Progenitor cell of endocrine pancreas (in vitro differentiated cells): ENCODE results near the gene PCBP3. TPM values are rescaled to one million over a fixed set of nuclear protein-coding genes. Genes with fewer than 3 reads are reported as not detected.

ENCODE experiments used
- DNase-seq: peaks from one replicate; pipeline ENCODE4 v3.0.0; 2021; ENCODE audit warnings: low spot score; ENCODE audit not compliant: unreplicated experiment
- H3K27ac Mint-ChIP-seq: 2 replicates; pipeline ENCODE4 v1.8.0; 2021; ENCODE audit warnings: mild to moderate bottlenecking, moderate library complexity, mixed read lengths
- H3K27me3 Mint-ChIP-seq: 2 replicates; pipeline ENCODE4 v1.8.0; 2021; ENCODE audit warnings: mixed read lengths
- H3K36me3 Mint-ChIP-seq: 2 replicates; pipeline ENCODE4 v1.8.0; 2022; ENCODE audit warnings: mixed read lengths; ENCODE audit not compliant: insufficient read depth
- H3K4me1 Mint-ChIP-seq: 2 replicates; pipeline ENCODE4 v1.8.0; 2021; ENCODE audit warnings: low read depth, mixed read lengths
- H3K4me3 Mint-ChIP-seq: 2 replicates; pipeline ENCODE4 v1.8.0; 2021; ENCODE audit warnings: low read depth, mild to moderate bottlenecking, moderate library complexity, mixed read lengths
- H3K9me3 Mint-ChIP-seq: 2 replicates; pipeline ENCODE4 v1.8.0; 2021; ENCODE audit warnings: low read depth, mixed read lengths
- total RNA-seq: library from RNA; stranded (reverse); gene quantifications from 2 replicates; pipeline ENCODE4 v1.2.1, GENCODE V29; 2021
- TF ChIP-seq, protein P1 (sequence below): fragments of 200-600 bp; sonication (generic); IDR thresholded peaks from one replicate; pipeline ENCODE4 v1.5.0; 2021; ENCODE audit warnings: antibody characterized with exemption, mild to moderate bottlenecking; ENCODE audit not compliant: unreplicated experiment

Gene PCBP3
- total RNA-seq, 1 donor from 2014 or later, result 3.7 TPM

DNA sequence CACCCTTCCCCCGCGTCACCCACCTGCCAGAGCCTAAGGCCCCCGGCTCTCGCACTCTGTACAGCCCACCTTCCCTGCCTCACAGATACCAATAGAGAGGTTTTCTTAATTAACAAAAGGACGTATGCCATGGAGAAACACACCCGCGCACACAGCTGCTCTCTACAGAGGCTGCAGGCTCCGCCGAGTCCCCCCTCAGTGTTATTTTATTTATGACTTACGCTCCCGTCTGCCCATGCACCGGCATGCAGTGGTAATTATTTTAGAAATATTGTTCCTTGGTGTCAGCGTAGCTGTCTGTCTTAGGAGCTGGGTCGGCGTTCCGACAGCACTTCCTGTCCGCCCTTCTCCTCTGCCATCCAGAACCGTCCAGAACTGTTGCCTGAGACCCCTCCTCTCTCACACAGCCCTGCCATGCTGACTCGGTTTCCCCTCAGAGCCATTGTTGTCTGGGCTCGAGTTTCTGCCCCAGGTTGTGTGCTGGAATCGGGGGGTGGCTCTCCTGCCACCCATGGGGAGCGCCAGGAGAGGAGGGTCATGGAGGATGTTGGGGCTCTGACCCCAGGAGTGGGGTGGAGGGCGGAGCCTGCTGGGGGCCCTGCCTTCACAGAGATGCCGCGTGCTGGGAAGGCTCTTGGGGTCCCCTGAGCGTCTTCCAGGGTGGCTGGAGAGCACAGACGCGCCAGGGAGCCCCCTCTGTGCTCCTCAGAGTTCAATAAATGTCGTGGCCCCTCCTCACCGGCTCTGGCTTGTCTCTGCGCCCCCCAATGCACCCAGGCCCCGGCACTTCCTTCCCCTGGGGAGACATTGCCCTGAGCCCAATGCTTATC lies 298.4 kb downstream of the PCBP3 start:
- no peak for DNase-seq
- peaks cover 6% of the 10 kb centered on the region for H3K27me3 Mint-ChIP-seq
- no peaks in the 10 kb centered on the region for H3K4me1 Mint-ChIP-seq
- no peak overlapping the region for H3K4me3 Mint-ChIP-seq
- no peak overlapping the region for H3K27ac Mint-ChIP-seq
- no peaks in the 10 kb centered on the region for H3K9me3 Mint-ChIP-seq
- TF ChIP-seq, protein P1, sequence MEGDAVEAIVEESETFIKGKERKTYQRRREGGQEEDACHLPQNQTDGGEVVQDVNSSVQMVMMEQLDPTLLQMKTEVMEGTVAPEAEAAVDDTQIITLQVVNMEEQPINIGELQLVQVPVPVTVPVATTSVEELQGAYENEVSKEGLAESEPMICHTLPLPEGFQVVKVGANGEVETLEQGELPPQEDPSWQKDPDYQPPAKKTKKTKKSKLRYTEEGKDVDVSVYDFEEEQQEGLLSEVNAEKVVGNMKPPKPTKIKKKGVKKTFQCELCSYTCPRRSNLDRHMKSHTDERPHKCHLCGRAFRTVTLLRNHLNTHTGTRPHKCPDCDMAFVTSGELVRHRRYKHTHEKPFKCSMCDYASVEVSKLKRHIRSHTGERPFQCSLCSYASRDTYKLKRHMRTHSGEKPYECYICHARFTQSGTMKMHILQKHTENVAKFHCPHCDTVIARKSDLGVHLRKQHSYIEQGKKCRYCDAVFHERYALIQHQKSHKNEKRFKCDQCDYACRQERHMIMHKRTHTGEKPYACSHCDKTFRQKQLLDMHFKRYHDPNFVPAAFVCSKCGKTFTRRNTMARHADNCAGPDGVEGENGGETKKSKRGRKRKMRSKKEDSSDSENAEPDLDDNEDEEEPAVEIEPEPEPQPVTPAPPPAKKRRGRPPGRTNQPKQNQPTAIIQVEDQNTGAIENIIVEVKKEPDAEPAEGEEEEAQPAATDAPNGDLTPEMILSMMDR, result no peak
- no peaks in the 10 kb centered on the region for H3K36me3 Mint-ChIP-seq

DNA sequence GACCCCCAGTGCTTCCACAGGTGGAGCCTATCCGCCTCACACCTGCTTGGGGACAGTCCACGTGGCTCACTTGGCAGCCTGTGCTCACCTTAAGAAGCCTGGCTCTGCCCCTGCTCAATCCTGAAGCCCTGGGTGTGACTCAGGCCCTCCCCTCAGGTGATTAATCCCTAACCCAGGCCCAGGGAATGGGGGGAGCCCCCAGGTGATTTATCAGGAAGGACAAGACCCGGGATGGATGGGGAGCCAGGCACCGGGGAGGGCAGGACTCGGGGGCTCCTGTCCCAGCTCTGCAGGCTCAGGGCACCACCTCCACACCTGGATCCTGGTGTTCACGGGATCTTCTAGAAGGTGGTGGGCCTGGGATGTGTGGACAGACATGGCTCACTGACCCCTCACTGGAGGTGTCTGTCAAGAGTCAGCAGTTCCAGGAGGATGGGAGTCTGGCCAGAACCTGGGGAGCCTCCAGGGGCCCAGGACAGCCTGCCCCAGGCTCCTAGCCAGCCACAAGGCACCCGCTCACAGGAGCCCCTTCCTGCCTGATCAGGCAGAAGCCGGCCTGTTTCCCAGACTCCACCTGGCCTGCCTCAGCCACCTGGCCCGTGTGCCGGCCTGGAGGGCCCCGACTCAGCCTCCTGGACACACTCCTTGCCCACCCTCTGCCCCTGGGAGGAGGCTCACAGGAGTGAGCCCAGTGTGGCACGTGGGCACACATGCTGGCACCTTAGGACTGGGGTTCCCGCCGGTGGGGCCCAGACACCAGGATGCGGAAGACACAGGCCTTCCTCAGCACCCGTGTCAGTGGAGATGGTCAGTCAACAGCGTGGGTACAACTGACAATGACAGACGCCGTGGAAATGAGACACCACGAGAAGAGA lies 299.5 kb downstream of the PCBP3 start:
- no peaks in the 10 kb centered on the region for H3K9me3 Mint-ChIP-seq
- no peak overlapping the region for H3K4me3 Mint-ChIP-seq
- DNase-seq, result no peak
- no peaks in the 10 kb centered on the region for H3K36me3 Mint-ChIP-seq
- H3K27ac Mint-ChIP-seq, result no peak overlapping the region
- H3K27me3 Mint-ChIP-seq, result no peaks in the 10 kb centered on the region
- H3K4me1 Mint-ChIP-seq, result no peaks in the 10 kb centered on the region
- TF ChIP-seq, protein P1, result no peak

- no peak for DNase-seq
- no peak overlapping the region for H3K27ac Mint-ChIP-seq
- no peaks in the 10 kb centered on the region for H3K36me3 Mint-ChIP-seq
- no peak overlapping the region for H3K4me3 Mint-ChIP-seq
- H3K27me3 Mint-ChIP-seq, result peaks cover 6% of the 10 kb centered on the region
- TF ChIP-seq, protein P1, result no peak
- H3K4me1 Mint-ChIP-seq, result no peaks in the 10 kb centered on the region
- no peaks in the 10 kb centered on the region for H3K9me3 Mint-ChIP-seq
These were observed 300.4 kb downstream of the PCBP3 start for GRCh38 chr21:45943630-45944540.

GRCh38 chr21:45944601-45945000 lies 301.1 kb downstream of the PCBP3 start:
- Mint-ChIP-seq H3K27me3 (peaks cover 6% of the 10 kb centered on the region), H3K36me3 (no peaks in the 10 kb centered on the region), H3K27ac (no peak overlapping the region), H3K4me1 (no peaks in the 10 kb centered on the region), H3K4me3 (no peak overlapping the region), H3K9me3 (no peaks in the 10 kb centered on the region)
- no peak for DNase-seq
- TF ChIP-seq, protein P1, result no peak
